CD14-positive monocyte (primary cell): ENCODE results near the gene SIM2. TPM values are rescaled to one million over a fixed set of nuclear protein-coding genes. Genes with fewer than 3 reads are reported as not detected.

ENCODE experiments used
- DNase-seq, 3 donors: peaks; one replicate each; pipeline ENCODE4 v3.0.0-alpha.2; 2011 to 2022
- H2AFZ ChIP-seq: 2 replicates; pipeline ENCODE4 v1.6.0; 2012; ENCODE audit warnings: mild to moderate bottlenecking, low read depth, low read length, inconsistent platforms; ENCODE audit not compliant: insufficient read depth, poor library complexity, severe bottlenecking
- H3K27ac ChIP-seq, 2 donors: 1 replicate in 1 of 2; 2 replicates in 1 of 2; pipeline ENCODE4 v1.5.1; 2012 to 2013; ENCODE audit warnings: low read length in 2 of 2, control low read depth in 1 of 2, inconsistent platforms in 1 of 2, low read depth in 1 of 2, mild to moderate bottlenecking in 1 of 2
- H3K27me3 ChIP-seq, 2 donors: one replicate each; pipeline versions ENCODE4 v1.6.0 to v1.6.1; 2011 to 2013; ENCODE audit warnings: low read length in 2 of 2; ENCODE audit not compliant: control insufficient read depth in 2 of 2, insufficient read depth in 2 of 2
- H3K36me3 ChIP-seq, 2 donors: replicated peaks in 1 of 2; 1 replicate in 1 of 2; 2 replicates in 1 of 2; pipeline versions ENCODE4 v1.5.1 to v1.6.1; 2012 to 2013; ENCODE audit warnings: low read length in 2 of 2, control low read depth in 1 of 2, inconsistent platforms in 1 of 2, mild to moderate bottlenecking in 1 of 2; ENCODE audit not compliant: insufficient read depth in 2 of 2, control insufficient read depth in 1 of 2
- H3K4me1 ChIP-seq, 2 donors: 1 replicate in 1 of 2; 2 replicates in 1 of 2; pipeline versions ENCODE4 v1.5.1 to v1.6.1; 2012 to 2013; ENCODE audit warnings: low read length in 2 of 2, control low read depth in 1 of 2, inconsistent platforms in 1 of 2, mild to moderate bottlenecking in 1 of 2, moderate library complexity in 1 of 2; ENCODE audit not compliant: insufficient read depth in 2 of 2, control insufficient read depth in 1 of 2
- H3K4me2 ChIP-seq: replicated peaks from 2 replicates; pipeline ENCODE3; 2012; ENCODE audit warnings: low read length, moderate library complexity, mild to moderate bottlenecking; ENCODE audit not compliant: poor library complexity, severe bottlenecking; ENCODE audit errors: extremely low read depth
- H3K4me3 ChIP-seq, 3 experiments: fragments of 200-600 bp in 1 of 3; sonication (generic) in 1 of 3; replicated peaks in 1 of 3; 1 replicate in 2 of 3; 2 replicates in 1 of 3; pipeline ENCODE4 v1.5.1; 2011 to 2013; ENCODE audit warnings: low read length in 3 of 3, mild to moderate bottlenecking in 3 of 3, control low read depth in 2 of 3, low read depth in 2 of 3, inconsistent platforms in 1 of 3, moderate library complexity in 1 of 3
- H3K79me2 ChIP-seq: 2 replicates; pipeline ENCODE4 v1.6.0; 2012; ENCODE audit warnings: mild to moderate bottlenecking, control low read depth, inconsistent platforms, low read length, moderate library complexity; ENCODE audit not compliant: insufficient read depth
- H3K9ac ChIP-seq: 2 replicates; pipeline ENCODE4 v1.6.0; 2017; ENCODE audit warnings: low read length, mild to moderate bottlenecking; ENCODE audit not compliant: insufficient read depth, poor library complexity, severe bottlenecking
- H3K9me3 ChIP-seq, 2 donors: replicated peaks in 1 of 2; 1 replicate in 1 of 2; 2 replicates in 1 of 2; pipeline versions ENCODE4 v1.5.1 to v1.6.1; 2012 to 2013; ENCODE audit warnings: low read length in 2 of 2, control low read depth in 1 of 2; ENCODE audit not compliant: control insufficient read depth in 1 of 2, insufficient read depth in 1 of 2
- H4K20me1 ChIP-seq: 2 replicates; pipeline ENCODE4 v1.6.0; 2012; ENCODE audit warnings: mild to moderate bottlenecking, low read length, control low read depth, moderate library complexity; ENCODE audit not compliant: insufficient read depth
- H3K27ac Mint-ChIP-seq, 7 donors: one replicate each; pipeline ENCODE4 v1.8.0; 2020; ENCODE audit warnings: mild to moderate bottlenecking in 7 of 7, mixed read lengths in 7 of 7, moderate library complexity in 6 of 7, inconsistent platforms in 2 of 7
- H3K27me3 Mint-ChIP-seq, 3 donors: one replicate each; pipeline ENCODE4 v1.8.0; 2021 to 2022; ENCODE audit warnings: low read depth in 3 of 3, mild to moderate bottlenecking in 3 of 3, mixed read lengths in 3 of 3, moderate library complexity in 3 of 3, inconsistent platforms in 1 of 3
- H3K36me3 Mint-ChIP-seq, 2 donors: one replicate each; pipeline ENCODE4 v1.8.0; 2020; ENCODE audit warnings: mixed read lengths in 2 of 2, inconsistent platforms in 1 of 2, mild to moderate bottlenecking in 1 of 2
- H3K4me1 Mint-ChIP-seq: one replicate; pipeline ENCODE4 v1.8.0; 2020; ENCODE audit warnings: mild to moderate bottlenecking, mixed read lengths
- H3K4me3 Mint-ChIP-seq, 2 donors: one replicate each; pipeline ENCODE4 v1.8.0; 2020; ENCODE audit warnings: mild to moderate bottlenecking in 2 of 2, mixed read lengths in 2 of 2, moderate library complexity in 1 of 2
- H3K9me3 Mint-ChIP-seq, 7 donors: one replicate each; pipeline ENCODE4 v1.8.0; 2020 to 2022; ENCODE audit warnings: mixed read lengths in 7 of 7, mild to moderate bottlenecking in 6 of 7, moderate library complexity in 6 of 7, inconsistent platforms in 2 of 7
- WGBS: methylation state at CpG from one replicate; pipeline ENCODE4 v1.1.5; 2013; ENCODE audit warnings: missing lambda C conversion rate; ENCODE audit not compliant: insufficient coverage; 5-methylcytosine and 5-hydroxymethylcytosine counted together
- intact Hi-C, 2 donors: fragments of 100-400 bp; cut with micrococcal nuclease; formaldehyde crosslinking; loops; one replicate each; pipeline versions ENCODE4 v1.15.0 to v1.15.1; 2023
- polyA plus RNA-seq, 3 donors: library from polyadenylated mRNA; depleted of rRNA in 1 of 3; unstranded in 2 of 3; stranded (reverse) in 1 of 3; fragments of 300-500 nt in 2 of 3; fragments of >200 nt in 1 of 3; fragmentation: Illumina TruSeq in 2 of 3; gene quantifications; 1 replicate in 2 of 3; 2 replicates in 1 of 3; pipeline ENCODE4 v1.2.3, GENCODE V29; 2012 to 2021
- TF ChIP-seq, protein P1 (sequence below): fragments of 200-600 bp; IDR thresholded peaks from one replicate; pipeline ENCODE4 v1.8.0; 2022; ENCODE audit warnings: antibody characterized with exemption, mild to moderate bottlenecking

Gene SIM2
- polyA plus RNA-seq, 3 donors: not detected

DNA sequence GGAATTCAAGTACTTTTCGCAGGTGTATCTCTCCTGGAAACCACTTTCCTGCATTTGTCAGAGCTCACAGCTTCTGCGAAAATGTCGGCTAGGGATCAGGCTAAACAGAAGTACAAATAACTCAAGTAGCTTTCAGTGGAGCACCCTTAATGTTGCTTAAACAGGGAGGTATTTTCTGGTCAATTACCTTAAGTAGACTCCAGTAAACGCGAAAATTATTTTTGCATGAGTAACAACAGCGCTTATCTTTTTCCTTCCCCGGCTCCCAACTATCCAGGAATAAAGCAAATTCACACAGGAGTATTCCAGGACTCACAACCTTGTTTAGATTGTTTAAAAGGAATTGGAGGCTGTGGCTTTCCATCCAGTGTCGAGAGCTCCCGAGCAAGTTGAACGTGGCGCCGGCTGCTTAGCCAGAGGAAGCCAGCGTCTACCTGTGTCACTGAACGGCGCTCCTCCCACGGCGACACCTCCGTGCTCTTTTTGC lies 7.3 kb upstream of the SIM2 start:
- Histone ChIP-seq H3K27ac (no peak overlapping the region), H3K4me1 (no peaks in the 10 kb centered on the region), H4K20me1 (no peaks in the 10 kb centered on the region), H3K79me2 (no peaks in the 10 kb centered on the region), H3K36me3 (no peaks in the 10 kb centered on the region), H3K9ac (no peak overlapping the region), H3K4me2 (no peak overlapping the region), H3K9me3 (peaks cover 0 to 40% of the 10 kb centered on the region in 2 donors), H2AFZ (no peak overlapping the region), H3K4me3 (no peak overlapping the region), H3K27me3 (peaks cover 70 to 93% of the 10 kb centered on the region in 2 donors)
- Mint-ChIP-seq H3K27me3 (peaks cover 90 to 93% (median 90%) of the 10 kb centered on the region in 3 donors), H3K27ac (no peak overlapping the region), H3K9me3 (peaks cover 0 to 22% (median 6%) of the 10 kb centered on the region in 7 donors), H3K36me3 (peaks cover 0 to 4% of the 10 kb centered on the region in 2 donors), H3K4me3 (peak overlapping the region in 1 of 2 donors; percentile 68), H3K4me1 (no peaks in the 10 kb centered on the region)
- TF ChIP-seq, protein P1, sequence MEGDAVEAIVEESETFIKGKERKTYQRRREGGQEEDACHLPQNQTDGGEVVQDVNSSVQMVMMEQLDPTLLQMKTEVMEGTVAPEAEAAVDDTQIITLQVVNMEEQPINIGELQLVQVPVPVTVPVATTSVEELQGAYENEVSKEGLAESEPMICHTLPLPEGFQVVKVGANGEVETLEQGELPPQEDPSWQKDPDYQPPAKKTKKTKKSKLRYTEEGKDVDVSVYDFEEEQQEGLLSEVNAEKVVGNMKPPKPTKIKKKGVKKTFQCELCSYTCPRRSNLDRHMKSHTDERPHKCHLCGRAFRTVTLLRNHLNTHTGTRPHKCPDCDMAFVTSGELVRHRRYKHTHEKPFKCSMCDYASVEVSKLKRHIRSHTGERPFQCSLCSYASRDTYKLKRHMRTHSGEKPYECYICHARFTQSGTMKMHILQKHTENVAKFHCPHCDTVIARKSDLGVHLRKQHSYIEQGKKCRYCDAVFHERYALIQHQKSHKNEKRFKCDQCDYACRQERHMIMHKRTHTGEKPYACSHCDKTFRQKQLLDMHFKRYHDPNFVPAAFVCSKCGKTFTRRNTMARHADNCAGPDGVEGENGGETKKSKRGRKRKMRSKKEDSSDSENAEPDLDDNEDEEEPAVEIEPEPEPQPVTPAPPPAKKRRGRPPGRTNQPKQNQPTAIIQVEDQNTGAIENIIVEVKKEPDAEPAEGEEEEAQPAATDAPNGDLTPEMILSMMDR: no peak
- WGBS: 6% methylated on average over 12 of the region's 18 CpGs
- DNase-seq: no peak
- intact Hi-C loops: no loop called here

DNA sequence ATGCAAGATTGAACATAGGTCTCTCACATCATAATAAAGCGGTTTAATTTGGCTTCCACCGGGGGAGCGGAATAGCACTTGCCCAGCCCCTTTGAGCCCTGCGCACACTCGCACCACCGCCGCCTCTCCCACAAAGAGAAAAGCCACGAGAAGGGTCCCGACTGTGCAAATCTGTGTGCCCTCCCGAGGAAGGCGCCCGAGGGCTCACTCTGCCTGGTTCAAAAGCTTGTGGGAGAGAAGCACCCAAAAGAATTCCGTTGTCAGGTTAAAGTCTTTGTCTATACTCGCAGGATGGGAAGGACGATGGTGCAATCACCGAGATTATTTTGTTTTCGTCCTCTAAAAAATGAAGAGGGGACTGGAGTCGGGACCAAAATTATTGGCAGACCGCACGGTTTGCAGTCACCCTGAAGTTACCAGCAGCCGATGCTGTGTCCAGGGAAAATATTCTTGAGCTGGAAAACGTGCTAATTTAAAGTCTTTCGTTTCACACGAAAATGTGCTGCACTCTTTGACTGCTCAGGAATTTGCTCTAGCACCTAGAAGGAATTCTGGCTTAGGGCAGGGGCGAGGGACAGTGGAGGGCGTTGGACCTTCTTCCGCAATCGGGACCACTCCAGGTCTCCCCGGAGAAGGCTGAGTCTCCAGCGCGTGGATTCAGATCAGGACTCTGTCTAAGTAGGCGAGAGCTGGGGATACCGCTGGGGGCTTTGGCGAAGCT lies 6.6 kb upstream of the SIM2 start:
- Histone ChIP-seq H2AFZ (no peak overlapping the region), H4K20me1 (no peaks in the 10 kb centered on the region), H3K79me2 (no peaks in the 10 kb centered on the region), H3K36me3 (no peaks in the 10 kb centered on the region), H3K4me3 (no peak overlapping the region), H3K9me3 (peaks cover 0 to 43% of the 10 kb centered on the region in 2 donors), H3K4me1 (no peaks in the 10 kb centered on the region), H3K4me2 (no peak overlapping the region), H3K27ac (no peak overlapping the region), H3K9ac (no peak overlapping the region), H3K27me3 (peaks cover 70 to 97% of the 10 kb centered on the region in 2 donors)
- WGBS: 13% methylated on average over 29 of the region's 34 CpGs
- TF ChIP-seq, protein P1: no peak
- peak overlapping the region in 1 of 2 donors; percentile 68 for H3K4me3 Mint-ChIP-seq
- no peak for DNase-seq
- peaks cover 90 to 96% (median 92%) of the 10 kb centered on the region in 3 donors for H3K27me3 Mint-ChIP-seq
- intact Hi-C loops: no loop called here
- H3K27ac Mint-ChIP-seq: no peak overlapping the region
- H3K4me1 Mint-ChIP-seq: no peaks in the 10 kb centered on the region
- H3K36me3 Mint-ChIP-seq: peaks cover 0 to 4% of the 10 kb centered on the region in 2 donors
- peaks cover 0 to 22% (median 6%) of the 10 kb centered on the region in 7 donors for H3K9me3 Mint-ChIP-seq
